NCI-H82 treated with DMSO at 0.1 percent for 48 hours (cell line): ENCODE data around the gene SMIM8.

Experiments
- DNase-seq: peaks from one replicate; lab custom pipeline; 2025; ENCODE audit not compliant: unreplicated experiment; lab: John Stamatoyannopoulos, UW

SMIM8 gene

DNA sequence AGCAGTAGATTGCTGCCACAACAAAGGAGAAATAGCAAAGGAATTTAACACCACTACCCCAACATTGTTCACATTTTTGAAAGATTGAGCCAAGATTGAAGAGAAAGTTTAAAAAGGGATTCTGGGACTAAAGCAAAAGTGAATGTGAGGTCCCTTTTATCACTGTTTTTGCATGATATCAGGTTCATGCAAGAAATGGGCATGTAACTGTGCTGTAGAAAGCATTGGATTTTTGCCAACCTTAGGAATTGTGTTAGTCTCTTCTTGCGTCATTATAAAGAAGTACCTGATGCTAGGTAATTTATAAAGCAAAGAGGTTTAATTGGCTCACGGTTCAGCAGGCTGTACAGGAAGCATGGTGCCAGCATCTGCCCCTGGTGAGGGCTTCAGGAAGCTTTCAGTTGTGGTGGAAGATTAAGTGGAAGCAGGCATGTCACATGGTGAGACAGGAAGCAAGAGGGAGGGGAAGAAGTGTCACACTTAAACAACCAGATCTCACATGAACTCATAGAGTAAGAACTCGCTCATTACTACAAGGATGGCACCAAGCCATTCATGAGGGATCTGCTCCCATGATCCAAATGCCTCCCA lies 11.3 kb downstream of the SMIM8 start:
- no peak for DNase-seq

DNA sequence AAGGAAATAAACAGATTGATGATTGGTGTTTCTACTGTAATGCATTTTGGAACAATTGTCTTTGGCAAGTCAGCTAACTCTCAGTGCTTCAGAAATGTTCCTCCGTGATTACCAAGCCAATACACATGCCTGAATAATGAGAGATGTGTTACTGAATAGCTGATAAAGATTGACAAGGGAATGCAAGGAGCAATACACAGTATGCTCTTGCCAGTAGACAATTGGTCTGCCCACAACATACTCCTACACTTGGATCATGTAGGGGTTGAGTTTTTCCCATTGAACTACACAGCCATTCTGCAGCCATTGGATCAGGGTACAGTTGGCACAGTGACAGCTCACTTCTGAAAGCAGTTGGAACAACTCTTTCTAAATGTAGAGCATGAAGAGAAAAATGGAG lies 12.3 kb downstream of the SMIM8 start:
- DNase-seq: no peak

DNA sequence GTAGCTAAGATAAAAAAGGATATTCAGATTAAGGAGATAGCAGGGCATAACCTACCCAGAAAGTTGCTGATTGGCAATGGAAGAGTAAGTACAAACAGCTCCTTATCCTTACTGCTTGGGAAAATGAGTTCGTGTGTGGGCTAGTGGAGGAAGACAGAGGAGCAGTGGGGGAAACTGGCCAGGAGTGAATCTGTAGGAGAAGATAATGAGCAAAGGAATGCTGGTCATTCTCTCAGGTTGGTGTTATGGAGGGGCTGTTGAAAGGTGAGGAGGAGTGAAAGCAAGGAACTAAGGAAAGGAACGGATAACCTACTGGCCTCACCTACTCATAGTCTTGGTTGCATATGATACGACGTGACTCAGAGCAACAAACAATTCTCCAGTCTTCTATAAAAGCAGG lies 14.0 kb downstream of the SMIM8 start:
- no peak for DNase-seq

DNA sequence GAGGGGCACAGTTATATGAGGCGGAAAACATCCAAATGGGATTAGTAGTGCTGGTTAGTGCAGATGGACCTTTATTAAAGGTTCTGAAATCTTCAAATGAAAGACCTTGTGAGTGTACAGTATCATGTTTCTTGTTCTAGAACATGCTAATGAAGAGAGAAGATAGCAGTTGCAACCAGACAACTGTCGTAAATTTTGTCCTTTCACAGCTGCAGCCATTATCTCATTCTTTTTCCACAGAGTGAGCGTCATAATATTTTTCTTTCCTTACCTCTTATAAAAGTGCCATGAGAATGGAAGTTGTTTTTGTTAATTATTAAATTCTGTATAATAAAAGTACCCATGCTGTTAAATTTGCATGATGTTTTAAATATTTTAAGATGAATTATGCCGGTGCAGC lies 17.8 kb downstream of the SMIM8 start:
- DNase-seq: no peak

DNA sequence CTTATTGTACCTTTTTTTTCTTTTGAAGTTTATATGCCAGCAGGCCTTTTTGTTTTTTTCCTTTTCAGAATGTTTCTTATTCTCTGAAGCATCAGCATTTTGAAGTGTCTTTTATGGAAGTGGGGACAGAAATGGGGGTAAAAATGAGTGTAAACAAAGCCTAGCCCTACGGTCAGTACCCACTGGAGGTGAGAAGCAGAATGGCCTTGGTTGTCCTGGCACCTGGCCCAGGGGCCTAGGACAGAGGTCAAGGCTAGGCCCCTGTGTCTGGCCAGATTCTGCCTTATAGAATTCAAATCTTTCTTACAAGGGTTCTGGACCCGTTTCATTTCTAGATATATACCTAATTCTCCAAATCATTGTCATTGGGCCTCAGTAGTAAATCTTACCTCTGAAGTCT lies 18.8 kb downstream of the SMIM8 start:
- no peak for DNase-seq

DNA sequence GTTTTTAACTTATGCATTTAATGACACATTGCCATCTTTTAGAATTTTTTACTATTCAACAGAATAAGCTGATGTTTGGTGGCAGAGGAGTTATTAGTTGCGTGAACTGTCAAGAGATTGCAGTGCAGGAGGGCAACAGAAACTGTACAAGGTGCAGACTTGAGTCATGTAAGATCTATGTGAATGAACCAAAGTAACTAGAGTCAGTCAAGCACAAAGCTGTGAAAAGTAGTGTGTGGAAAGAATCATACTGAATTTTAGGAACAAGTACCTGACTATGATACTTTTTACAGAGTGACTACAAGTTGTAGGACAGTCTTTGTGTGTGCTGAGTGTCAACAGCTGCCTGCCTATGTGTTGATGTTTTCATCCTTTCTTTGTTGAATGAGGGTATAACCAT lies 19.5 kb downstream of the SMIM8 start:
- no peak for DNase-seq

DNA sequence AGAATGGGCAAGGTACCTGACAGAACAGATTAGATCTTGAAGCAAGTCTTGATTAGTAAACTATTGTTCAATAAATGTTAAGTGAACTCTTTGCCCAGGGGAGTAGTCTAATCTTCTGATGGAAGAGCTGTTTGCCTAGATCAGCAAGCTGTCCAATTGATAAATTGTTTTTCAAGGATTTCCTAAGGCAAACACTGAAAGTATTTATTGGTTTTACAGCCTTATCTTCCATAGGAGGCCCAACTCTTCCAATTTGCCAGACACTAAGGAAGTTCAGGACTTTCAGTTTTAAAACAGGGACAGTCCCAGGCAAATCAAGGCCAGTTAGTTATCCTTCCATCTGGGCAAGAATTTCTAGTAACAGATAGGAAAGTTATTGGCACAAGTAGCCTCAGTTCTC lies 20.4 kb downstream of the SMIM8 start:
- DNase-seq: peak; percentile 12

DNA sequence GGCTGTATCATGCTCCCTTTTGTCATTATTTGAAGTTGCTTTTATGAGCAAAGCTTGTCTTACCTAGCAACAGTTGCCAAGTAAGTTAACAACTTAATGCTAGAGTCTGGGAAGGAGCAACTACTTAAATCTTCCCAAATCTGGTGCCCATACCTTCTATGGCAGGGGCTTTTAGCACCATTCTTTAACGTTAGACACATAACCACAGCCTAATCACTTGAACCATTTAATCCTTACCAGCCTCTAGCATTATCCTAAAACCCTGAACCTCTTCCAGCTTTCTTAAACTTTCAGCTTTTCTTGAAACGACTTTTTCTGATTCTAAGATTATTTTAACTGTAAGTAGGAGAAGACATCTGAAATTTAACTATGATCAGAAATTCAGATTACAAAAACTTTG lies 22.3 kb downstream of the SMIM8 start, which contains the start of gene C6orf163:
Gene C6orf163, plus strand, starts transcription at position 83 of the 400 bp plus-strand sequence. Its CDS starts 287 bp downstream, at position 370.
- peak; percentile 4 for DNase-seq

DNA sequence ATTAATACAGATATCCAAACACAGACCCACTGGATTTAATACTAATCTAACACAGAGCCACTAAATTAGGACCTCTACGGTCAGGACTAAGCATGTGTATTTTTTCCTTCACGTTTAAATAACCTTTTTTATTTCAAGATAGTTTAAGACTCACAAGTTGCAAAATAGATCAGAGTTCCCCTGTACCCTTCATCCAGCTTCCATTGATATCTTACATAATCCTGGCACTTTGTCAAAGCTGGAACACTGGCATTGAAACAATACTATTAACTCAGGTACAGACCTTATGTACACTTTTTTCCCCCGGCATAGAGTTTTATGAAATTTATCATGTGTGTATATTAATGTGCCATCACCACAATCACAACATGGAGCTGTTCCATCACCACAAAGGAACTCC lies 24.3 kb downstream of the SMIM8 start:
- DNase-seq: no peak

DNA sequence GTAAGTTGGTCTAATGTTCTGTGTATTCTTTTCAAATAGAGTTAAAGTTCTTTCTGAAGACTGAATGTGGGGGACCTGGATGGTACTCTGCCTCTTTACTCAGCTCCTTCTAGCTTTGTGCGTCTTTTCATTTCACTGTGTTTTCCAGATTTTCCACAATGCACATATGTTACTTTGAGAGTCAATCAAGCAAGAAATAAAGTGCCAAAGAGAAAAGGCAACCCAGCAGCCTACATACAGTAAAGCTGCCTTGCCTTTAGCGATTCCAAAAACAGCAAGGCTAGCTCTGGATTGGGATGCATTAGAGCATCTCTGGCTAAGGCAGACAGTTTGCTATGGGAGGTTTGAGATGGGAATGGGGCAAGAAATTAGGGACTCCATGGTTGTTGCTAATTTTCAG lies 27.5 kb downstream of the SMIM8 start:
- no peak for DNase-seq

DNA sequence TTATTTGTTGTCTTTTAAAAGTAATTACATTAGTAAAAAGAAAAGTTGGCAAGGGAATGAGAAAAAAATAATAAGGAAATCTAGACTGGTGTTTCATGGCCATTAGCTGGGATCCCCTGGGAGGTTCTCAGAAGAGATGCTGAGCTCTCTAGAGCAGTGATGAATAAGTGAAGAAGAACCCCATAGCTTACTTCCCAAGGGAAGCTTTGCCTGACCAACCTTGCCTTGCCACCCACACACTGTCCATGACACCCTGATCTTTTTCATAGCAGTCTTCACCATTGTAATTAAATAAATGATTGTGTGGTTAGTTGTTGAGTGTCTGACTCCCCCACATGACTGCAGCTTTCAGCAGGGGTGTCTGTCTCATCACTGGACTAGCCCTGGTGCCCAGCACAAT lies 28.1 kb downstream of the SMIM8 start:
- no peak for DNase-seq

DNA sequence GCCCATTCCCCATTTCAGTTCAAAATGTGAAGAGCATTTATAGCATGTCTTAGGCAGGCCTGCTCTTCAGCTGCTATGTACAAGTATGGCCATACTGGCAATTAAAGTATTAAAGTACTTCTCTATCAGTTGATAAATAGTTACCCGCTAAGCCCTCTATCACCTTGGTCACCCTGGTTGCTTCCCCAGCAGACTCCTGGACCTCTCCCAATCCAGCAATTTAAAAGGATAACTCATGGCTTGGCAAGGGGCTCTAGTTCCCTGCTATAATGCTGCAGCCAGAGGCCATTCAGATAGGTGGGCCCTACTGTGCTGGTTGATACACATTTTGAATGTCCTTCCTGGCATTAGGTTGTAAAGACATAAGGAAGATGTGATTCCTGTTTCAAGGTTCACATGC lies 29.2 kb downstream of the SMIM8 start:
- DNase-seq: no peak

DNA sequence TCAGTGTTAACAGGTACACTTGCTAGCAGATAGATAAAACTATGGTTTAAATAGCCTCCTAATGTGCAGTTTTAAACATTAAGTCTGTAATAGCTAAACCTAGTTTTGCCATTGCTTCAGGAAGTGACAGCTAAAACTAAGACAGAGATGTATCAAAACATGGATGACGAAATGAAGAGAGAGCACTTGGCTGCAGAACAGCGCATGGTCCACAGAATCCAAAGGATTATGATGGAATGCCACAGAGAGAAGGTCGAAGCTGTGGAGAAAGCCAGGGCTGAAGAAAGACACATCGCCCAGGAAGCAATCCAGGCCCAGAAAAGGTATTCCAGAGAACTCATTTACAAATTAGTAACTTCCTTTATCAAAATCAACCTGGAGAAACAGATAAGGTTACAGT lies 33.8 kb downstream of the SMIM8 start:
- DNase-seq: no peak

DNA sequence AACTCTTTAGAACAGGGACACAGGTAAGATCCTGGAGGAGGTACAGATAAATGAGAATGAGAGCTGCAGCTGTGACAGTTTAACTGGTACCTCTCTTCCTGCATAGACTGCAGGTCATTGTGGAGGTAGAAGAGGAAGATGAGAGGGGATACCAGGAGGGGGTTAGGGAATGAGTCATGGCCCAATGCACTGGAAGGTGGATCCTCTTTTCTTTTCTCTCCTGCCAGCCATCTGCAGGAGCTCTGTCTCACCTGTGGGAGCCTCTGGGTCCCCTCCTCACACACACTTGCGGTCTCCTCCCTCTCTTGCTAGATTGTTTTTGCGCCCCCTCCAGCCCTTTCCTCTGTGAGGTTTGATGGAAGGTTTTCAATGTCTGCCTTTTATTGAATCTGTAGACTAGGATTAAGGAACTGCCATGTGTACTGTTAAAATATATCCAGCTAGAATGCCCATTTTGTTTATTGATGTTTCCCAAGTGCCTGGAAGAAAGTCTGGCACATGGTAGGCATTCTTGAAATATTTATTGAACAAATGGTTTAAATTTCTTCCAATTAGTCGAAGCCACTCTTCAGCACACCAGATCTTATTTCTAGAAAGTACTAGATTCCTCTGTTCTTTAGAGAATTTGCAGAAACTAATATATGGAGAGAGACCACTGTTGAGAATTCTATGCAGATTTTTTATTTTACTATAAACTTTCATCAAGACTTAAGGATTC lies 35.2 kb downstream of the SMIM8 start:
- DNase-seq: no peak

DNA sequence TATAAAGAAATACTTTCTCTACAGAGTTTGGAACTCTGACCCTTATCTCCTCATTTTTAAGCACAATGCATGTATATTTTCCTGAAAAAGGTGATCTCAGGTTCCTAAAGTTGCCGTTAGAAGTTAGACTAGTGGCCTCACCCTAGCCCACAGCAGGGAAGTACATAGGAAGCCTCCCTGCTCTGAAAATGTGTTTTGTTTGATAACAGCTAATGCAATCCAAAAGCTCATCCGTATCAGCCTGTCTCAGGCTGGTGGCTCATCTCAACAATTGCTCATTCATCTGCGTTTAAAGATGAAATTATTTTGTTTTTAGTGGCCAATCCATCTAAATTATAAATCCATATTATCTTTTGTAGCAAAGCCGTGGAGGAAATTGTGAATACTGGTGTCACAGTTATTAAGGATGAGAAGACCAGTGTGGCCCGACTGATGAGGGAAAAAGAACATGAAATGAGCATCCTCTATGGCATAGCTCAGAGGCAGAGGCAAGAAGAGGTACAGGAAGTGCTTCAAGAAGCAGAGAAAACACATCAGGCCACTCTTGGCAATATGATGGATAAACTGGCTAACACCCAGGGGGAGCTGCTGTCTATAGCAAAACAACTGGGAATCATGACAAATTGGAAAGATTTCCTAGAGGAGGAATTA lies 42.3 kb downstream of the SMIM8 start:
- no peak for DNase-seq

DNA sequence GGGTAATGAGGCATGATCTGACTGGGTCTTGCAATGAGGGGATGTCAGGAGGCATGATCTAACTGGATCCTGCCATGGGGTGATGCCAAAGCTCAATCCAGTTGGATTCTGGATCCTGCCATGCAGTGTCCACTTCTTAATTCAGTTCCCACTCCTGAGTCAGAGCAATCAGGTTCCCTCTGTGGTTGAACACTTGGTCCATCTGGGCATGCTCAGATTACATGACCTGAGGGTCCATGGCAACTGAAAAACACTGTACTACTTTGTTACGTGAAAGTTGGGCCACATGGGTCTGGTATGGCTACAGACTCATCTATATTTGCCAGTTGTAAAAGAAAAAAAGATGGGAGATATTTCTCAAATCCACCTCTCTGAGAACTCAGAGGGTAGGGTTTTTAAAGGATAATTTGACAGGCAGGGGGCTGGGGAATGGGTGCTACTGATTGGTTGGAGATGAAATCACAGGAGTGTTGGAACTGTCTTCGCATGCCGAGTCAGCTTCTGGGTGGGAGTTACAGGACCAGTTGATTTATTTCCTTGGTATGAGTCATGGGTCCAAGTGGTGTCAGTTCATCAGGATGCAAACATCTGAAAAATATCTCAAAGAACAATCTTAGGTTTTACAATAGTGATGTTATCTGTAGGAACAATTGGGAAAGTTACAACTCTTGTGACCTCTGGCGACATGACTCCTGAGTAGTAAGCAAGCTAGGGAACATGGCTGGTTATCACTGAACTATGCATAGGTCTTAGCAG lies 43.9 kb downstream of the SMIM8 start:
- no peak for DNase-seq

DNA sequence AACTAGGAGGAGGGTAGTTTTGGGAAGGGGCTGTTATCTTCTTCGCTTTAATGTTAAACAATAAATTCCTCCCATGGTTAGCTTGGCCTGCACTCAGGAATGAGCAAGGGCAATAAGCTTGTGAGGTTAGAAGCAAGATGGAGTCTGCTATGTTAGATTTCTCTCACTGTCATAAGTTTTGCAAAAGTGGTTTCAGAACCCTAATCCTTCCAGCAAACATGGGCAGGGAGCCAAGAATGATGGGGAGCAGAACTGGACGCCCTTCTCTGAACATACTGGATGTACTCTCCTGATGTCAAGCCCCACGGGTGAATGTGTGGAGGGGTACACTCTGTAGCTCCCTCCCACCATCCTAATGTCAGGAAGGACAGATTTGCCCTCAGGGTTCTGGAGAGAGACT lies 44.5 kb downstream of the SMIM8 start:
- DNase-seq: no peak

DNA sequence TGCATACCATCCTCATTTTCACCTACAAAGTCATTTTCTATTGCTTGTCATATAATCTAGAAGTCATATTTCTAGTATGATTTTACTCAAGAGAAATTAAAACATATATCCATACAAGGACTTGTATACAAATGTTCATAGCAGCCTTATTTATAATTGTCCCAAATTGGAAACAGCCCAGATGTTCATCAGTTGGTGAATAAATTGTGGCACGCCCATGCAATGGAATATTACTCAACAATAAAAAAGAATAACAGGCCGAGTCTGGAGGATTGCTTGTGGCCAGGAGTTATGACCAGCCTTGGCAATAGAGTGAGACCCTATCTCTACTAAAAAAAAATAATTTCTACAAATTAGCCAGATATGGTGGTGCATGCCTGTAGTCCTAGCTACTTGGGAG lies 51.0 kb downstream of the SMIM8 start:
- no peak for DNase-seq

DNA sequence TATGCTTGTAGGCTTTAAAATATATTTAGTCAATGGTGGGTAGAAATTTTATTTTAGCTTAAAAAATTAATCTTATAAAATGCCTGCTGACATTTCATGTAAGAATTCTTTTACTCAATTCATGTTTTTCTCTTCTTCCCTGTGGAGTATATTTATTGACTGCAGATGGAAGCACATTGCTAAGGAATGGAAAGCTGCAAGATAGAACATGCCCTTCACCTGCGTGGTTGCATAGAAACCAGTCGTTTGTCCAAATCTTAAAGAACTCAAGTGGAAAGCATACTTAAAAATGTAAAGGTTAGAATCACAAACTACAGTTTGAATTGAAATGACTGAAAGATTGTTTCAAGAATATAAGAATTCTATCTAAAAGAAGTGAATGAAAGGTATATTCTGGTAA lies 52.9 kb downstream of the SMIM8 start:
- no peak for DNase-seq

DNA sequence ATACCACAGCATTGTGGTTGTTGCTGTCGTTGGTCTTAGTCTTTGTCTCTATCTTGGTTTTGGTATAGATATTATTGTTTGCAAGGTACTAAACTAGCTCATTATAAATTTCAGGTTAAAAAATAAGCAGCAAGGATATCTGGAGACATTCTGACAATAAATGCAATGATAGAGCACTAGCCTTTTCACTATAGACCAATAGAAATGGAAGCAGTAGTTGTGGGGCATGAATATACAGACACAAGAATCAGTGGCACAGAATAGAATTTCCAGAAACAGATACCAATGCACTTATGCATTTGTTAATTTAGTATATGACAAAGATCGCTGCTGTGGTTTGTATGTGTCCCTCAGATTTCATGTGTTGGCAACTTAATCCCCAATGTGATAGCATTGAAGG lies 54.3 kb downstream of the SMIM8 start:
- DNase-seq: no peak

DNA sequence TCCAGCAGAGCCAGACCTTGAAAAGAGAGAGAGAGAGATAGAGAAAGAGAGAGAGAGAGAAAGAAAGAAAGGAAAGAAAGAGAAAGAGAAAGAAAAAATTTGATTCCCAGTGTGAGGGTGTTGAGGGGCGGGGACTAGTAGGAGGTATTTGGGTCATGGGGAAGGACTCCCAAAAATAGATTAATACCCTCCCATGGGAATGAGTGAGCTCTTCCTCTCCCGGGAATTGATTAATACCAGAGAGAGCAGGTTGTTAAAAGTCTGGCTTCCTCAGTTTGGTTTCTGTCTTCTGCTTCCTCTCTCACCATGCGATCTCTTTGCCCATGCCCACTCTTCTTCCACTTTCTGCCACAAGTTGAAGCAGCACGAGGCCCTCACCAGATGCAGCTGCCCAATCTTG lies 56.6 kb downstream of the SMIM8 start:
- no peak for DNase-seq

DNA sequence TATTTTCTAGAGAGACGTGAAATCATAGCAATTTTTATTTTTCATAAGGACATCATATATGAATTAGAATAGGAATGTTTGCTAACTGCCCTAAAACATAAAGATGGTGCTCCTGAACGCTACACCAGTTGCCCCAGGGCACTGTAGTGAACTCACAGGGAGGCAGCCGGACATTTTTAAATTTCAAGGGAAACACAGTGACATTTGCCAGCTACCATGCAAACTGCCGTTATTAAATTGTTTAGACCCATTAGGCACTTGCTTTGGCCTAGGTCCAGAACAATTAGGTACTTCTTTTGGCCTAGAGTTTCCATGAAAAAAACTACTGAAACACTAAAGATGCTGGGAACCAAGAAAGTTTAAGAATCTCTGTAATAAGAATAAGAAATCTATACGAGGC lies 60.5 kb downstream of the SMIM8 start:
- no peak for DNase-seq
